Measurements from ENCODE around the gene PCDH15.

GRCh38 chr10:54594289-54594688 is 206.7 kb downstream of the PCDH15 start:
- TF ChIP-seq GATAD2A (IDR thresholded peaks at IDR 0.05): no peak
- TF ChIP-seq ATF1 (CRISPR knock-in tag; IDR thresholded peaks at IDR 0.05): no peak
- no peak for TF ChIP-seq ATF1 (tag; IDR thresholded peaks at IDR 0.05)
- no peak for TF ChIP-seq HMGXB4 (CRISPR knock-in tag; IDR thresholded peaks at IDR 0.05)
- TF ChIP-seq TAF1 (IDR thresholded peaks at IDR 0.05; ENCODE audit: control insufficient read depth, extremely low read depth, insufficient read depth, low read length, severe bottlenecking): no peak
- no peak for TF ChIP-seq UBTF (IDR thresholded peaks at IDR 0.05; ENCODE audit: borderline replicate concordance in 1 of 2, low read depth in 2 of 2, low read length in 2 of 2)
- TF ChIP-seq KLF13 (tag; IDR thresholded peaks at IDR 0.05; ENCODE audit: borderline replicate concordance, low read depth): no peak
- no peak for TF ChIP-seq TBL1XR1 (IDR thresholded peaks at IDR 0.05; ENCODE audit: low read length in 2 of 2)
- no peak for TF ChIP-seq ZFP91 (CRISPR knock-in tag; IDR thresholded peaks at IDR 0.05)

Measured in K562 (cell line).